SU-DHL-6 (cell line): ENCODE data around the gene PDZD2.

Experiments
- H2AFZ ChIP-seq: fragments of 200-600 bp; sonication (generic); 2 replicates; pipeline ENCODE4 v1.6.1; 2014; ENCODE audit warnings: low read depth, mild to moderate bottlenecking, moderate library complexity, mixed read lengths, antibody characterized with exemption, low read length; ENCODE audit not compliant: severe bottlenecking
- H3F3A ChIP-seq: fragments of 200-600 bp; shearing (Covaris generic); 2 replicates; pipeline ENCODE4 v1.6.0; 2016; ENCODE audit warnings: antibody characterized with exemption, mild to moderate bottlenecking; ENCODE audit not compliant: insufficient read depth
- H3K27ac ChIP-seq: fragments of 200-600 bp; sonication (generic); 2 replicates; pipeline ENCODE4 v1.5.1; 2016; ENCODE audit warnings: low read depth, mild to moderate bottlenecking, low read length, moderate library complexity, mixed read lengths
- H3K27me3 ChIP-seq: fragments of 200-600 bp; sonication (generic), shearing (Covaris generic); 2 replicates; pipeline ENCODE4 v1.6.0; 2014; ENCODE audit warnings: mild to moderate bottlenecking, low read length
- H3K36me3 ChIP-seq: fragments of 200-600 bp; sonication (generic); 2 replicates; pipeline ENCODE4 v1.6.1; 2014; ENCODE audit warnings: mild to moderate bottlenecking, low read length, mixed read lengths
- H3K4me2 ChIP-seq: fragments of 300-600, 200-600 bp; shearing (Covaris generic), sonication (generic); 2 replicates; pipeline ENCODE4 v1.6.0; 2014; ENCODE audit warnings: low read length, low read depth, mild to moderate bottlenecking; ENCODE audit not compliant: poor library complexity, severe bottlenecking
- H3K4me3 ChIP-seq: fragments of 200-600 bp; sonication (generic); 2 replicates; pipeline ENCODE4 v1.5.1; 2014; ENCODE audit warnings: antibody characterized with exemption, low read length, mild to moderate bottlenecking, mixed read lengths; ENCODE audit not compliant: insufficient read depth, poor library complexity, severe bottlenecking
- H3K79me2 ChIP-seq: fragments of 200-600 bp; sonication (generic); 2 replicates; pipeline ENCODE4 v1.6.1; 2014; ENCODE audit warnings: mild to moderate bottlenecking, low read length, moderate library complexity; ENCODE audit not compliant: insufficient read depth
- H3K9ac ChIP-seq: fragments of 200-600 bp; sonication (generic); 2 replicates; pipeline ENCODE4 v1.7.0; 2014; ENCODE audit warnings: mild to moderate bottlenecking, low read length
- H3K9me2 ChIP-seq: fragments of 200-600 bp; sonication (generic); replicated peaks from 2 replicates; pipeline ENCODE4 v1.6.1; 2014; ENCODE audit warnings: low read length; ENCODE audit not compliant: insufficient read depth
- H3K9me3 ChIP-seq: fragments of 200-600 bp; sonication (generic); 2 replicates; pipeline ENCODE4 v1.6.1; 2014; ENCODE audit warnings: low read length, mixed read lengths; ENCODE audit not compliant: insufficient read depth
- H4K20me1 ChIP-seq: fragments of 200-600 bp; sonication (generic); 2 replicates; pipeline ENCODE4 v1.6.1; 2014; ENCODE audit warnings: low read depth, mild to moderate bottlenecking, antibody characterized with exemption, low read length, moderate library complexity, mixed read lengths
- CTCF ChIP-seq: fragments of 200-600 bp; sonication (generic); IDR thresholded peaks from one replicate; pipeline ENCODE4 v1.5.1; 2017; ENCODE audit warnings: antibody characterized with exemption, mild to moderate bottlenecking, low read length, moderate library complexity; ENCODE audit not compliant: insufficient read depth, poor library complexity, severe bottlenecking
- EZH2phosphoT487 ChIP-seq: fragments of 200-600 bp; sonication (generic), shearing (Covaris generic); conservative IDR thresholded peaks from 2 replicates; pipeline ENCODE4 v1.6.1; 2018; ENCODE audit warnings: mild to moderate bottlenecking, antibody characterized with exemption, low read length, moderate library complexity, mixed read lengths

Gene PDZD2

GRCh38 chr5:31743678-31744077 is 104.7 kb downstream of the PDZD2 start:
- Histone ChIP-seq H3K79me2 (no peaks in the 10 kb centered on the region), H4K20me1 (no peaks in the 10 kb centered on the region), H3K36me3 (no peaks in the 10 kb centered on the region), H3F3A (no peaks in the 10 kb centered on the region), H3K9me3 (no peaks in the 10 kb centered on the region), H3K4me2 (no peak overlapping the region), H3K4me3 (no peak overlapping the region), H3K9me2 (no peaks in the 10 kb centered on the region), H3K9ac (no peak overlapping the region), H2AFZ (no peak overlapping the region), H3K27ac (no peak overlapping the region), H3K27me3 (no peaks in the 10 kb centered on the region)
- TF ChIP-seq CTCF (no peak), EZH2phosphoT487 (no peak)

GRCh38 chr5:31748458-31749172 is 109.7 kb downstream of the PDZD2 start:
- Histone ChIP-seq H3K9me2 (no peaks in the 10 kb centered on the region), H3K4me2 (no peak overlapping the region), H2AFZ (no peak overlapping the region), H3K4me3 (no peak overlapping the region), H3K27me3 (no peaks in the 10 kb centered on the region), H4K20me1 (no peaks in the 10 kb centered on the region), H3F3A (no peaks in the 10 kb centered on the region), H3K9me3 (no peaks in the 10 kb centered on the region), H3K9ac (no peak overlapping the region), H3K27ac (no peak overlapping the region), H3K79me2 (no peaks in the 10 kb centered on the region), H3K36me3 (no peaks in the 10 kb centered on the region)
- TF ChIP-seq CTCF (no peak), EZH2phosphoT487 (no peak)

GRCh38 chr5:31750215-31750614 is 111.3 kb downstream of the PDZD2 start:
- H3K27me3 ChIP-seq, result no peaks in the 10 kb centered on the region
- no peaks in the 10 kb centered on the region for H3K36me3 ChIP-seq
- H3K79me2 ChIP-seq, result no peaks in the 10 kb centered on the region
- H3K9me3 ChIP-seq, result no peaks in the 10 kb centered on the region
- no peak overlapping the region for H3K4me2 ChIP-seq
- H3K9me2 ChIP-seq, result no peaks in the 10 kb centered on the region
- no peak for TF ChIP-seq CTCF
- TF ChIP-seq EZH2phosphoT487, result no peak
- H3K27ac ChIP-seq, result no peak overlapping the region
- no peaks in the 10 kb centered on the region for H3F3A ChIP-seq
- no peak overlapping the region for H2AFZ ChIP-seq
- H3K4me3 ChIP-seq, result no peak overlapping the region
- H3K9ac ChIP-seq, result no peak overlapping the region
- H4K20me1 ChIP-seq, result no peaks in the 10 kb centered on the region

GRCh38 chr5:31751610-31752009 is 112.7 kb downstream of the PDZD2 start:
- Histone ChIP-seq H3K4me2 (no peak overlapping the region), H3K36me3 (no peaks in the 10 kb centered on the region), H3K4me3 (no peak overlapping the region), H3K9me2 (no peaks in the 10 kb centered on the region), H3F3A (no peaks in the 10 kb centered on the region), H3K9me3 (no peaks in the 10 kb centered on the region), H3K27ac (no peak overlapping the region), H3K9ac (no peak overlapping the region), H4K20me1 (no peaks in the 10 kb centered on the region), H3K79me2 (no peaks in the 10 kb centered on the region), H3K27me3 (no peaks in the 10 kb centered on the region), H2AFZ (no peak overlapping the region)
- TF ChIP-seq EZH2phosphoT487 (no peak), CTCF (no peak)
